CD4-positive, alpha-beta T cell treated with Interleukin-17A for 1 hour (primary cell): ENCODE data around the gene IRF4.
A peak's percentile ranks its signal among the peaks of the same experiment; 100 is the strongest.

ENCODE experiments used
- DNase-seq: peaks from one replicate; pipeline ENCODE4 v3.0.0-alpha.2; 2020

Gene IRF4

GRCh38 chr6:445571-446417 is 54.2 kb downstream of the IRF4 start:
- DNase-seq = no peak

DNA sequence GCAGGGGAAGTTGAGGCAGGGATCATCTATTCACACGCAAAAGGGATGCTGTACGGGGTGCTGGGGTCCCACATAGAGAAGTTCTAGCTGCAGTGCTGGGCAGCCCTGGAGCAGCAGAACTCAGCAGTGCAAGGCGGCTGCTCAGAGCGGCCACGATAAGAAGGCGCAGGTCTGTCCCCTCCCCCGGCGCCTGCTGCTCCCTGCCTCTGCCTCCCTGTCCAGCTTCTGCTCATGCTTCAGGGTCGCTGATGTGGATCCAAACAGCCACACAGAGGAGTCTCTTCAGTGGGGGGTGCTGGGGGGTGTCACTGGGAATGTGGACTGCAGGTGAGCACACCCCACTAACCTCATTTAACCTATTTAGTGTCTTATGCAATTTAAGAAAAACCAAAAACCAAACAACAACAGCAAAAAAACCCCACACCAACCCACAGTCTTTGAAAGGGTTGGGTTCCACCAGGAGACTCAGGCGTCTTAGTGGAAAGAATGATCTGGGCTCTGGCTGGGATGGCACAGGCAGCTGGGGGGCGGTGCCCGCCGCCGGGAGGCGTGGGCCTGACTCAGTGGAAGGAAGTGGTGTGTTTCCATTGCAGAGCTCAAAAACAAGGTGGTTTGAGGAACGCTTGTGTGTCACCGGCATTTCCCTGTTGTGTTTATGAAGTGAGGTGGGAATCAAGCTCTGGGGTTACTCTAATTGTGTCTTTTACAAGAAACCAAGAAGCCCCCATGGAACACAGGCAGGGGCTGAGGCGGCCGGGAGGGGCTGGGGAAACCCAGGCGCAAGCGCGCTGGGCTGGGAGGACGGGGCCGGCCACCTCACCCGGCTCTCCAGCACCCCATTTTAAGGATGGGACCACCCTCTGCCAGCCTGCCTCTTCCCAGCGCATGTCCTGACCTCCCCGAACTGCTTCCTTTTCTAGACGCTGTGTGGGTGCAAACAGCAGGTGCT is 55.1 kb downstream of the IRF4 start:
- peak; percentile 74 for DNase-seq

GRCh38 chr6:447381-448165 is 56.0 kb downstream of the IRF4 start:
- peak; percentile 19 for DNase-seq

DNA sequence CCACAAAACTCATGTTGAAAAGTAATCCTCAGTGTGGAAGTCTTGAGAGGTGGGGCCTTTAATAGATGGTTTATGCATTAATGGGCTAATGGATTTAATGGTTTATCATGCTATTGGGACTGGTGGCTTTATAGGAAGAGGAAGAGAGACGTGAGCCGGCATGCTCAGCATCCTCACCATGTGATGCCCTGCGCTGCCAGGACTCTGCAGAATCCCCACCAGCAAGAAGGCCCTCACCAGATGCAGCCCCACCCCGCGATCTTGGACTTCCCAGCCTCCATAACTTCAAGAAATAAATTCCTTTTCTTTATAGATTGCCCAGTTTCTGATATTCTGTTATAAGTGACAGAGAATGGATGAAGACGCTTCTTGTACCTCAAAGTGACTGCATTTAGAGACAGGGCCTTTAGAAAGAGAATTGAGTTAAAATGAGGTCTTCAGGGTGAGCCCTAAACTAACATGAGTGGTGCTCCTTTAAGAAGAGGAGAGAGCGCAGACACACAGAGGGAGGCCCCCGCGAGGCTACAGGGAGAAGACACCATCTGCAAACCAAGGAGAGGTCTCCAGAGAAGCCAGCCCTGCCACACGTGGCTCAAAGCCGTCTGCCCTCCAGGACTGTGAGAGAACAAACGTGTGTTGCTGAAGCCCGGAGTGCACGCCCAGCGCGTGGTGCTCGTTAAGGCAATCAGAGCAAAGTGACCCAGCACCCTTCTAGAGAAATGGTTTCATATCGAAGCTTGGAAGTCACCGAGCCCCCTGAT is 56.9 kb downstream of the IRF4 start:
- no peak for DNase-seq

GRCh38 chr6:449057-449430 is 57.5 kb downstream of the IRF4 start:
- DNase-seq = no peak

DNA sequence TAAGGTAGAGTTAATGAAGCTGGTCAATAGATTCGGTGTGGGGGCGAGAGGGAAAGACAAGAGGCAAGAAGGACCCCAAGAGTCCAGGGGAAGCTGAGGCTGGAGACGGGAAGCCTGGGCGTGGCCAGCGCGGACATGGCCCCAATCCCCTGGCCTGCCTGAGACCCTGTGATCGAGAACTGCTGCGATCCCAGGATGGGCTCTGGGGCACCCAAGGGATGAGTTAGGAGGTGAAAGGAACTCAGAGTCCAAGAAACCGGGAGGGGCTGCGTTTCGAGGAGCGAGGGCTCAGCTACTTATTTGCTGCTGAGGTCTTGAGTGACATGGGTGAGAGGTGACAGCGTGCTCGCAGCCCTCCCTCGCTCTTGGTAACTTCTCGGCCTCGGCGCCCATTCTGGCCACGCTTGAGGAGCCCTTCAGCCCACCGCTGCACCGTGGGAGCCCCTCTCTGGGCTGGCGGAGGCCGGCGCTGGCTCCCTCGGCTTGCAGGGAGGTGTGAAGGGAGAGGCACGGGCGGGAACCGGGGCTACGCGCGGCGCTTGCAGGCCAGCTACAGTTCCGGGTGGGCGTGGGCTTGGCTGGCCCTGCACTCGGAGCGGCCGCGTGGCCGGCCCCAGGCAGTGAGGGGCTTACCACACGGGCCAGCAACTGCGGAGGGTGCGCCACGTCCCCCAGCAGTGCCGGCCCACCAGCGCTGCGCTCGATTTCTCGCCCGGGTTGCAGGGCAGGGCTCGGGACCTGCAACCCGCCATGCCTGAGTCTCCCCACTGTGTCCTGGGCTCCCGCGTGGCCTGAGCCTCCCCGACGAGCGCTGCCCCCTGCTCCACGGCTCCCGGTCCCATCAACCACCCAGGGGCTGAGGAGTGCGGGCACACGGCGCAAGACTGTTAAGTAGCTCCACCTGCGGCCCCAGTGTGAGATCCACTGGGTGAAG is 58.2 kb downstream of the IRF4 start:
- no peak for DNase-seq

GRCh38 chr6:451336-451735 is 59.8 kb downstream of the IRF4 start:
- no peak for DNase-seq

GRCh38 chr6:451847-452246 is 60.3 kb downstream of the IRF4 start:
- DNase-seq = no peak

DNA sequence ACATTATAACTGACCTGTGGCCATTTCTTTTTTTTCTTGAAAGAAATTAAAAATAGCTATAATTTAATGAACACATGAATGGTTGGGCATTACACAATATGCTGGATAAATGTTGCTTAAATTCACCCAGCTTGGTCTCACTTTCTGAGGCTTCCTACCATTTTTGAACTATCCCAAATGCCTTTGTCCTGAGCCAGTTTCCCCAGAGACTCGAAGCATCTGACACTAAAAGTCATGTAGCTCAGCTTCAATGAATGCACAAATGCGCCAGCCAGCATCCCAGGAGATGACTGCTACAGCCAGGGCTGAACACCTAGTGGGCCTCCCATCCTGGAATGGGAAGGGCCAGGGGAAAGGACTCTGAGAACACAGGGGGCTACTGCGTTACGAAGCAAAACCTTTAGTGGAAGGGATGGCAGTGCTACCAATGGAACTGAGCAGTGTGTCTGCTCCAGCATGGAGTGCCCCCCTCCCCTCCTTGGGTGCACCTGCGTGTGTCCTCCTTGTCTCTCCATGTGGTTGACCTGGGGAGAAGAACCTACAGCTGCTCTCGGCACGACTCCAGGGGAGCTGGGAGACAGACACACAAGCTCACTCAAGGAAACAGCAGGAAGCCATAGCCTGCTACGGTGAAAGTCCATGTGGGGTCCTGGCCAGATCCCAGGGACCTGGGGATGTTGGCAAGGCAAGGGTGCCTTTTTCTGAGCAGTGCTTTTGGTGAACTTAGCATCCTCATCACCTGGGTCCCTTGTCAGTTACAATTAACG is 60.9 kb downstream of the IRF4 start:
- no peak for DNase-seq

- no peak for DNase-seq
Observed at GRCh38 chr6:453152-453551, 61.6 kb downstream of the IRF4 start.

GRCh38 chr6:454148-454991 is 62.8 kb downstream of the IRF4 start:
- no peak for DNase-seq

GRCh38 chr6:455006-455585 is 63.5 kb downstream of the IRF4 start:
- no peak for DNase-seq

DNA sequence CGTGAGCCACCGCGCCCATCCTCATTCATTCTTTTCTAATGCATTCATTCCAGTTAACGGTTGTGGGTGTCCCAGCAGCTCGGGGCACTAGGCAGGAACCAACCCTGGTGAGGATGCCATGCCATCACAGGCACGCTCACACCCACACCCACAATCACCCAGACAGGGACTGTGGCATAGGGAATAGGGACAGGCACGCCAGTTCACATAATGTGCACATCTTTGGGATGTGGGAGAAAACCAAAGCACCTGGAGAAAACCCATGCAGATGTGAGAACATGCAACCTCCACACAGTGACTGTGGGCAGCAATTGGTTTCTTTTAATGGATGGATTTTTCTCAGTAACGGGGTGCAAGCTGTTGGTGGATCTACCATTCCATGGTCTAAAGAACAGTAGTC is 64.3 kb downstream of the IRF4 start:
- no peak for DNase-seq

DNA sequence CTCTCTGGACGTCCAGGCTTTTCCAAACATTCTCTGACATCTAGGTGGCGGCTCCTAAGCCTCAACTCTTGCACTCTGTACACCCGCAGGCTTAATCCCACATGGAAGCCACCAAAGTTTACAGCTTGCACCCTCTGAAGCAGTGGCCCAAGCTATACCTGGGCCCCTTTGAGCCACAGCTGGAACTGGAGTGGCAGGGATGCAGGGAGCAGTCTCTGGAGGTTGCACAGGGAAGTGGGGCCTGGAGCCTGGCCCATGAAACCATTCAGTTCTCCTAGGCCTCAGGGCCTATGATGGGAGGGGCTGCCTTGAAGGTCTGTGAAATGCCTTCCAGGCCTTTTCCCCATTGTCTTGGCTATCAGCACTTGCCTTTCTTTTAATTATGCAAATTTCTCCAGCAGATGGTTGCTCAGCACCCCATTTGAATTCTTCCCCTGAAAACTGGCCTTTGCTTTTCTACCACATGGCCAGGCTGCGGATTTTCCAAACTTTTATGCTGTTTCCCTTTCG is 64.9 kb downstream of the IRF4 start:
- no peak for DNase-seq

- no peak for DNase-seq
Observed at GRCh38 chr6:456887-457286, 65.3 kb downstream of the IRF4 start.
